A549 (cell line): ENCODE measurements around the gene DTX3. TPM values are rescaled to one million over a fixed set of nuclear protein-coding genes. Genes with fewer than 3 reads are reported as not detected.
A peak's percentile ranks its signal among the peaks of the same experiment; 100 is the strongest.

Source experiments
- ATAC-seq, 2 experiments: fragments of 200-7000 bp in 1 of 2; fragments of >200 bp in 1 of 2; cut with Nextera tagmentation in 1 of 2; cut with Tn5 transposase in 1 of 2; 3 replicates each; pipeline versions ENCODE4 v1.8.0 to v1.9.1; 2018 to 2020; ENCODE audit warnings: mild to moderate bottlenecking in 1 of 2, moderate library complexity in 1 of 2
- CTCF ChIA-PET: fragments of 300-600 bp; sonication (Branson Sonifier 250); formaldehyde crosslinking; extraction: SDS; loops from one replicate; lab custom pipeline; 2021; ENCODE audit warnings: antibody characterized with exemption, inconsistent platforms; lab: Yijun Ruan, JAX
- POLR2A ChIA-PET: fragments of 350-600 bp; formaldehyde crosslinking; extraction: SDS; loops from one replicate; lab custom pipeline; 2021; ENCODE audit warnings: antibody characterized with exemption, inconsistent platforms; lab: Yijun Ruan, JAX
- DNase-seq, 2 experiments: peaks; one replicate each; pipeline versions ENCODE4 v3.0.0 to v3.0.0-alpha.2; 2011 to 2016; ENCODE audit warnings: low read depth in 1 of 2, low spot score in 1 of 2
- FAIRE-seq: peaks from 2 replicates; lab custom pipeline; 2011; peaks lifted over from hg19 to GRCh38; lab: Jason Lieb, UNC
- H3K27ac ChIP-seq, 2 experiments: fragments of >200 bp; sonication (Bioruptor Twin); formaldehyde crosslinking; 3 replicates each; pipeline ENCODE4 v1.5.1; 2016 to 2017
- H3K4me1 ChIP-seq: fragments of >200 bp; sonication (Bioruptor Twin); formaldehyde crosslinking; 3 replicates; pipeline ENCODE4 v1.6.1; 2016
- H3K4me2 ChIP-seq: fragments of >200 bp; sonication (Bioruptor Twin); formaldehyde crosslinking; 3 replicates; pipeline ENCODE4 v1.6.1; 2016
- H3K4me3 ChIP-seq: fragments of >200 bp; sonication (Bioruptor Twin); formaldehyde crosslinking; 3 replicates; pipeline ENCODE4 v1.5.1; 2016
- H3K9me3 ChIP-seq: fragments of >200 bp; sonication (Bioruptor Twin); formaldehyde crosslinking; 3 replicates; pipeline ENCODE4 v1.6.1; 2016
- BCL3 ChIP-seq: fragments of >200 bp; sonication (Bioruptor Twin); formaldehyde crosslinking; IDR thresholded peaks from 3 replicates; pipeline ENCODE4 v1.6.1; 2016
- BHLHE40 ChIP-seq: IDR thresholded peaks from 2 replicates; pipeline ENCODE4 v1.6.1; 2012; ENCODE audit warnings: low read depth, low read length, inconsistent platforms
- E2F6 ChIP-seq: IDR thresholded peaks from 2 replicates; pipeline ENCODE4 v1.6.1; 2012; ENCODE audit warnings: low read depth, borderline replicate concordance
- ELK1 ChIP-seq: fragments of 150-350 bp; IDR thresholded peaks from 2 replicates; pipeline ENCODE4 v1.6.1; 2014; ENCODE audit warnings: low read depth, mild to moderate bottlenecking, low read length
- EP300 ChIP-seq, 2 experiments: fragments of >200 bp; sonication (Bioruptor Twin); formaldehyde crosslinking; IDR thresholded peaks; 2 replicates in 1 of 2; 3 replicates in 1 of 2; pipeline ENCODE4 v1.6.1; 2016 to 2017
- ESRRA ChIP-seq: fragments of 150-350 bp; IDR thresholded peaks from 2 replicates; pipeline ENCODE4 v1.6.1; 2014; ENCODE audit warnings: mild to moderate bottlenecking, low read length, borderline replicate concordance
- HES2 ChIP-seq: fragments of >200 bp; sonication (Bioruptor Twin); formaldehyde crosslinking; IDR thresholded peaks from 2 replicates; pipeline ENCODE4 v1.6.1; 2016
- HMGXB4 ChIP-seq: fragments of 250-450 bp; sonication (Bioruptor Pico); IDR thresholded peaks from 2 replicates; pipeline ENCODE4 v1.5.0; 2021; ENCODE audit warnings: mild to moderate bottlenecking, moderate library complexity, borderline replicate concordance
- JUNB ChIP-seq: fragments of >200 bp; sonication (Bioruptor Twin); formaldehyde crosslinking; IDR thresholded peaks from 2 replicates; pipeline ENCODE4 v1.6.1; 2016
- MAZ ChIP-seq: fragments of 150-350 bp; IDR thresholded peaks from 2 replicates; pipeline ENCODE4 v1.6.1; 2014; ENCODE audit warnings: antibody characterized with exemption, low read depth, low read length, borderline replicate concordance
- MYC ChIP-seq: IDR thresholded peaks from 2 replicates; pipeline ENCODE4 v1.6.1; 2012; ENCODE audit warnings: mild to moderate bottlenecking, inconsistent platforms, low read length, improper control_type of control experiment, borderline replicate concordance
- NPAS2 ChIP-seq: fragments of 250-450 bp; sonication (Bioruptor Pico); IDR thresholded peaks from 2 replicates; pipeline ENCODE4 v1.8.0; 2022; ENCODE audit warnings: mild to moderate bottlenecking, moderate library complexity, borderline replicate concordance
- RAD21 ChIP-seq, 2 experiments: fragments of >200 bp in 1 of 2; sonication (Bioruptor Twin) in 1 of 2; formaldehyde crosslinking in 1 of 2; IDR thresholded peaks in 1 of 2; conservative IDR thresholded peaks in 1 of 2; 2 replicates in 1 of 2; 3 replicates in 1 of 2; pipeline ENCODE4 v1.6.1; 2012 to 2018; ENCODE audit warnings: inconsistent platforms in 1 of 2
- RCOR1 ChIP-seq: fragments of 150-350 bp; IDR thresholded peaks from 2 replicates; pipeline ENCODE4 v1.6.1; 2014; ENCODE audit warnings: antibody characterized with exemption, low read length, low read depth
- RFX5 ChIP-seq: fragments of 450-650 bp; IDR thresholded peaks from 2 replicates; pipeline ENCODE4 v1.7.1; 2014; ENCODE audit warnings: antibody characterized with exemption, mild to moderate bottlenecking, moderate library complexity
- RNF2 ChIP-seq: fragments of 200-600 bp; sonication (generic); IDR thresholded peaks from 2 replicates; pipeline ENCODE4 v1.6.1; 2016; ENCODE audit warnings: low read depth, mild to moderate bottlenecking, antibody characterized with exemption, moderate library complexity, borderline replicate concordance
- TP53 ChIP-seq: fragments of 250-450 bp; sonication (Bioruptor Pico); IDR thresholded peaks from 2 replicates; pipeline ENCODE4 v1.5.0; 2021; ENCODE audit warnings: mild to moderate bottlenecking, moderate library complexity
- USF2 ChIP-seq: fragments of 450-650 bp; IDR thresholded peaks from 2 replicates; pipeline ENCODE4 v1.6.1; 2014; ENCODE audit warnings: antibody characterized with exemption
- ZFP36 ChIP-seq: fragments of 450-650 bp; IDR thresholded peaks from 2 replicates; pipeline ENCODE4 v1.6.1; 2014; ENCODE audit warnings: borderline replicate concordance; ENCODE audit not compliant: partially characterized antibody
- ZNF302 ChIP-seq: fragments of 250-450 bp; sonication (Bioruptor Pico); IDR thresholded peaks from 2 replicates; pipeline ENCODE4 v1.9.0; 2021; ENCODE audit warnings: inconsistent platforms, mild to moderate bottlenecking, moderate library complexity
- WGBS: methylation state at CpG from one replicate; pipeline ENCODE4 v1.1.6; 2017; ENCODE audit errors: missing lambda C conversion rate; 5-methylcytosine and 5-hydroxymethylcytosine counted together
- polyA plus RNA-seq, 4 experiments: library from polyadenylated mRNA; depleted of rRNA in 3 of 4; stranded (reverse); fragments of >200 nt; fragmentation: RNase III in 1 of 4; extraction: RNeasy Plus Mini Kit Qiagen cat#74134 plus additional on column Dnase treatment in 1 of 4; gene quantifications; 2 replicates in 3 of 4; 3 replicates in 1 of 4; pipeline ENCODE4 v1.2.3, GENCODE V29; 2011 to 2017

DTX3 gene
- polyA plus RNA-seq, 2 of the 4 experiments (the other 2 are of a cell fraction): 21.7 to 24.7 TPM

GRCh38 chr12:57613427-57614109 lies 8.9 kb downstream of the DTX3 start (continued):
- no peak for TF ChIP-seq RAD21 (conservative IDR thresholded peaks at IDR 0.05 in 1 of 2, IDR thresholded peaks at IDR 0.05 in 1 of 2)
- TF ChIP-seq RNF2: no peak
- TF ChIP-seq NPAS2 (CRISPR knock-in tag): no peak

GRCh38 chr12:57614178-57614947 lies 9.7 kb downstream of the DTX3 start:
- POLR2A ChIA-PET: interaction anchor here (0.6 to 0.7 kb wide), 2 partner anchors 16 kb away, joined by 3 to 4 read pairs; no protein-coding TSS in a partner anchor
- CTCF ChIA-PET: interaction anchor here (0.9 to 20.9 kb wide), 11 partner anchors 8 to 306 kb away, joined by 3 to 336 read pairs (median 4); partner anchors contain the start of genes B4GALNT1, DTX3, GLI1 and OS9

GRCh38 chr12:57614948-57615500 lies 10.4 kb downstream of the DTX3 start:
- no peak for DNase-seq
- FAIRE-seq: no peak
- ChIA-PET CTCF (interaction anchor here (0.7 to 20.9 kb wide), 8 partner anchors 9 to 307 kb away, joined by 3 to 336 read pairs (median 4); partner anchors contain the start of genes B4GALNT1, GLI1, OS9 and PIP4K2C), POLR2A (no interaction called here)
- Histone ChIP-seq H3K4me1 (peaks cover 14% of the 10 kb centered on the region; the same call in 2 of the 3 replicates), H3K4me3 (no peak overlapping the region), H3K27ac (no peak overlapping the region), H3K4me2 (no peak overlapping the region)
- ATAC-seq: no peak
- 87% methylated on average over 11 of the region's 11 CpGs for WGBS
- TF ChIP-seq ESRRA: no peak
- TF ChIP-seq ZNF302: no peak
- no peak for TF ChIP-seq ZFP36
- TF ChIP-seq BCL3: no peak
- TF ChIP-seq JUNB: no peak
- no peak for TF ChIP-seq TP53 (CRISPR knock-in tag)
- TF ChIP-seq EP300 (IDR thresholded peaks at IDR 0.05): no peak
- TF ChIP-seq MAZ: no peak
- TF ChIP-seq RFX5: no peak
- TF ChIP-seq ELK1: no peak
- no peak for TF ChIP-seq HMGXB4
- no peak for TF ChIP-seq RCOR1
- no peak for TF ChIP-seq MYC
- TF ChIP-seq HES2: no peak
- TF ChIP-seq, all 56 proteins: peak for 0
- no peaks in the 10 kb centered on the region for H3K9me3 ChIP-seq

More at GRCh38 chr12:57614178-57614947, 9.7 kb downstream of the DTX3 start:
- H3K4me1 ChIP-seq: peaks cover 14% of the 10 kb centered on the region; the same call in 2 of the 3 replicates
- H3K4me2 ChIP-seq: no peak overlapping the region
- H3K4me3 ChIP-seq: no peak overlapping the region
- no peak overlapping the region for H3K27ac ChIP-seq
- FAIRE-seq (no peak), ATAC-seq (peak in 1 of 2 experiments; percentile 38; a peak in 3 of 6 replicates), DNase-seq (peak; percentile 51 to 68)
- TF ChIP-seq USF2 (peak; percentile 63), HES2 (no peak), E2F6 (no peak), BHLHE40 (no peak)
- no peaks in the 10 kb centered on the region for H3K9me3 ChIP-seq
- 60% methylated on average over 13 of the region's 14 CpGs for WGBS
